PC-9 (cell line): ENCODE data around the gene STRIT1. TPM values are rescaled to one million over a fixed set of nuclear protein-coding genes. Genes with fewer than 3 reads are reported as not detected.
A peak's percentile ranks its signal among the peaks of the same experiment; 100 is the strongest.

Experiments used
- BruUV-seq: library from RNA; stranded (reverse); fragments of 400-500 nt; replicated peaks from 2 replicates; lab custom pipeline; 2021; lab: Mats Ljungman, UMichigan
- CTCF ChIA-PET: fragments of 300-600 bp; sonication (Branson Sonifier 250); formaldehyde crosslinking; loops from one replicate; lab custom pipeline; 2022; ENCODE audit warnings: antibody characterized with exemption; lab: Charles Lee
- POLR2A ChIA-PET: fragments of 300-600 bp; sonication (Branson Sonifier 250); formaldehyde crosslinking; loops from one replicate; lab custom pipeline; 2022; ENCODE audit warnings: antibody characterized with exemption; ENCODE audit not compliant: unreplicated experiment; lab: Charles Lee
- DNase-seq, 2 experiments: peaks; one replicate each; pipeline versions ENCODE4 v3.0.0 to v3.0.0-alpha.2; 2015 to 2022; ENCODE audit warnings: mixed read lengths in 1 of 2
- H2AFZ ChIP-seq: fragments of 200-600 bp; sonication (generic); 2 replicates; pipeline ENCODE4 v1.8.1; 2017; ENCODE audit warnings: antibody characterized with exemption
- H3F3A ChIP-seq: fragments of 200-600 bp; sonication (generic); 2 replicates; pipeline ENCODE4 v1.8.1; 2017; ENCODE audit warnings: antibody characterized with exemption, mild to moderate bottlenecking, low read depth; ENCODE audit not compliant: insufficient read depth
- H3K27ac ChIP-seq: fragments of 200-600 bp; sonication (generic); 2 replicates; pipeline ENCODE4 v1.6.1; 2016; ENCODE audit warnings: mixed run types
- H3K27me3 ChIP-seq: fragments of 200-600 bp; sonication (generic); 2 replicates; pipeline ENCODE4 v1.6.1; 2016; ENCODE audit warnings: low read depth, mixed run types; ENCODE audit not compliant: insufficient read depth
- H3K36me3 ChIP-seq: fragments of 200-600 bp; sonication (generic); 2 replicates; pipeline ENCODE4 v1.6.1; 2016; ENCODE audit warnings: low read depth, mixed run types
- H3K4me1 ChIP-seq: fragments of 200-600 bp; sonication (generic); replicated peaks from 2 replicates; pipeline ENCODE4 v1.6.1; 2016; ENCODE audit warnings: mixed run types; ENCODE audit not compliant: insufficient read depth
- H3K4me2 ChIP-seq: fragments of 200-600 bp; sonication (generic); 2 replicates; pipeline ENCODE4 v1.6.1; 2017; ENCODE audit warnings: mixed run types
- H3K4me3 ChIP-seq: fragments of 200-600 bp; sonication (generic); 2 replicates; pipeline ENCODE4 v1.6.1; 2016; ENCODE audit warnings: mixed run types
- H3K79me2 ChIP-seq: fragments of 200-600 bp; sonication (generic); 2 replicates; pipeline ENCODE4 v1.6.1; 2017; ENCODE audit warnings: low read depth, mixed run types
- H3K9me2 ChIP-seq: fragments of 200-600 bp; sonication (generic); 2 replicates; pipeline ENCODE4 v1.8.1; 2017; ENCODE audit warnings: mild to moderate bottlenecking; ENCODE audit not compliant: insufficient read depth
- H3K9me3 ChIP-seq: fragments of 200-600 bp; sonication (generic); 2 replicates; pipeline ENCODE4 v1.8.1; 2016; ENCODE audit warnings: low read depth; ENCODE audit not compliant: insufficient read depth
- H4K20me1 ChIP-seq: fragments of 200-600 bp; sonication (generic); 2 replicates; pipeline ENCODE4 v1.8.1; 2017; ENCODE audit not compliant: insufficient read depth
- CTCF ChIP-seq: fragments of 200-600 bp; sonication (generic); conservative IDR thresholded peaks from 2 replicates; pipeline ENCODE4 v1.6.1; 2017; ENCODE audit warnings: mixed run types, antibody characterized with exemption, mild to moderate bottlenecking, moderate library complexity
- EZH2 ChIP-seq: fragments of 200-600 bp; sonication (generic); IDR thresholded peaks from 2 replicates; pipeline ENCODE4 v1.8.0; 2017; ENCODE audit warnings: antibody characterized with exemption, low read depth
- intact Hi-C: fragments of 100-400 bp; cut with micrococcal nuclease; formaldehyde crosslinking; loops from one replicate; pipeline ENCODE4 v1.10.0; 2022; ENCODE audit not compliant: unreplicated experiment
- total RNA-seq: library from RNA; stranded (reverse); gene quantifications from 2 replicates; pipeline ENCODE4 v1.2.3, GENCODE V29; 2021

The STRIT1 gene
- total RNA-seq, 1 experiment from 2014 or later = not detected

DNA sequence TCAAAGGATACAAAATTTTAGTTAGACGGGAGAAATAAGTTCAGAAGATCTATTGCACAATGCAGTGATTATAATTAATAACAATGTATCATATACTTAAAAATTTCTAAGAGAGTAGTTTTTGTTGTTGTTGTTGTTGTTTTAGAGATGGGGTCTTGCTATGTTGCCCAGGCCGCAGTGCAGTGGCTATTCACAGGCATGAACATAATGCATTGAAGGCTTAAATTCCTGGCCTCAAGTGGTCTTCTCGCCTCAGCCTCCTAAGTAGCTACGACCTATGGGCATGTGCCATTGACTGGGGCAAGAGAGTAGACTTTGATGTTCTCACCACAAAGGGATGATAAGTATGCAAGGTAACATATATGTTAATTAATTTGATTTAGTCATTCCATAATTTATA, 7.5 kb downstream of the STRIT1 start:
- intact Hi-C loops = no loop called here
- BruUV-seq = no TSS peak
- Histone ChIP-seq H3K4me1 (peaks cover 20% of the 10 kb centered on the region), H3K36me3 (no peaks in the 10 kb centered on the region), H3K9me3 (0 out of 2 replicates have a peak, but pooled peaks cover 2% of the 10 kb centered on the region), H3K4me3 (no peak overlapping the region), H3K27me3 (no peaks in the 10 kb centered on the region), H2AFZ (no peak overlapping the region), H3K79me2 (no peaks in the 10 kb centered on the region), H3K4me2 (no peak overlapping the region), H3K27ac (no peak overlapping the region), H3K9me2 (no peaks in the 10 kb centered on the region), H4K20me1 (no peaks in the 10 kb centered on the region), H3F3A (no peaks in the 10 kb centered on the region)
- POLR2A ChIA-PET = no interaction called here
- DNase-seq = no peak
- TF ChIP-seq EZH2 (no peak), CTCF (no peak)
- CTCF ChIA-PET = no interaction called here

DNA sequence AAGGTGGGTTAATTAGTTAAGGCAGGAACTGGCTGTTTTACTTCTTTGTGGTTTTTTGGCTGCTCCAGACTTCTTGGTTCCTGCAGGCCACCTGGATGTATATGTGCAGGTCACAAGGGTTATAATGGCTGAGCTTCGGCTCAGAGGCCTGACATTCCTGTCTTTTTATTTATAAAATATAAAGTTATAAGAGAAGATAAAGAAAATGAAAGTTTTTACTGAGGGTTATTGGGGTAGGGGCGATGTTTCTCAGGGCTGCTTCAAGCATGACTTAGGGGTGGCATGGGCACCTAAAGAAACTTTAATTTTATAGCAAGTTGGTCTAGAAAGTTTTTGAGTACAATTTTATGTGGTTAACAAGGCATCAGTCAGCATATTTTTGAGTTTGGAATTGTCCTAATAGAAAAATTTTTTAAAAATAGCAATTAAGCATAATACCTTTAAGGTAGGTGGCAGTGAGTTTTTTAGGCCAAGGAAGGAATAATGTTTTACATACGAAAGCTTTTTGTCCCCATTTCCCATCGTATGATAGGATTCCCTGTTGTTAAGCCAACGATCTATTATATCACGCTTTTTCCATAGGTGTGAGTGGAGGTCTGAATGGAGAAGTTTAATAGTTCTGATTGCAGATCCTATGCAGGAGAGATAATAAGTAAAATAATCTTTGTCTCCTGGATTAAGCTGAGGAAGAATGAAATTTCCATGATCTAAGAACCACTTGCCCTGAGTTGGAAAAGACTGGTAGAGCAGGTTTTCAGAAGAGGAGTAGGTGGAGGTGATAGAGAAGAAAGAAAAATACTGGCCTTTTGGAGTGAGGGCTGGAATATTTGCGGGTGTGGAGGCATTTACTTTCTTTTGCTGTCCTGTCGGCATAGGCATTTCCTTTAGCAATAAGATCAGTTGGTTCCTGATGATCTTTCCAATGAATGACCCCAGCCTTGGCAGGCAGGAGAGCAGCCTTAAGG, 10.1 kb downstream of the STRIT1 start:
- TF ChIP-seq CTCF (no peak), EZH2 (no peak)
- H3F3A ChIP-seq = no peaks in the 10 kb centered on the region
- no peaks in the 10 kb centered on the region for H3K9me2 ChIP-seq
- no peaks in the 10 kb centered on the region for H3K79me2 ChIP-seq
- H3K4me1 ChIP-seq = peaks cover 20% of the 10 kb centered on the region
- H2AFZ ChIP-seq = no peak overlapping the region; the same call in 1 of the 2 replicates
- H3K27me3 ChIP-seq = no peaks in the 10 kb centered on the region
- intact Hi-C loops = no loop called here
- no peak overlapping the region for H3K27ac ChIP-seq
- peak overlapping the region; percentile 42 for H3K4me2 ChIP-seq
- H4K20me1 ChIP-seq = no peaks in the 10 kb centered on the region
- no peak overlapping the region for H3K4me3 ChIP-seq
- ChIA-PET CTCF (interaction anchor here (0.6 kb wide), 1 partner anchor 135 kb away, joined by 3 read pairs; no protein-coding TSS in a partner anchor), POLR2A (no interaction called here)
- 0 out of 2 replicates have a peak, but pooled peaks cover 2% of the 10 kb centered on the region for H3K9me3 ChIP-seq
- peak; percentile 28 to 39 for DNase-seq
- BruUV-seq = no TSS peak
- no peaks in the 10 kb centered on the region for H3K36me3 ChIP-seq

- Histone ChIP-seq H3K27ac (no peak overlapping the region), H3K27me3 (no peaks in the 10 kb centered on the region), H4K20me1 (no peaks in the 10 kb centered on the region), H3K9me2 (no peaks in the 10 kb centered on the region), H3K36me3 (no peaks in the 10 kb centered on the region), H3K4me3 (no peak overlapping the region), H2AFZ (no peak overlapping the region), H3K9me3 (0 out of 2 replicates have a peak, but pooled peaks cover 2% of the 10 kb centered on the region), H3K4me2 (no peak overlapping the region), H3K4me1 (peaks cover 20% of the 10 kb centered on the region), H3F3A (no peaks in the 10 kb centered on the region), H3K79me2 (no peaks in the 10 kb centered on the region)
- ChIA-PET POLR2A (no interaction called here), CTCF (no interaction called here)
- no TSS peak for BruUV-seq
- no peak for TF ChIP-seq EZH2
- TF ChIP-seq CTCF = no peak
- DNase-seq = no peak
- intact Hi-C loops = no loop called here
Observed at GRCh38 chr3:155282385-155283091, 10.9 kb downstream of the STRIT1 start.
